A549 (cell line): ENCODE results near the gene MATR3. TPM values are rescaled to one million over a fixed set of nuclear protein-coding genes. Genes with fewer than 3 reads are reported as not detected.

Source experiments
- ATAC-seq, 2 experiments: fragments of 200-7000 bp in 1 of 2; fragments of >200 bp in 1 of 2; cut with Nextera tagmentation in 1 of 2; cut with Tn5 transposase in 1 of 2; 3 replicates each; pipeline versions ENCODE4 v1.8.0 to v1.9.1; 2018 to 2020; ENCODE audit warnings: mild to moderate bottlenecking in 1 of 2, moderate library complexity in 1 of 2
- CTCF ChIA-PET: fragments of 300-600 bp; sonication (Branson Sonifier 250); formaldehyde crosslinking; extraction: SDS; loops from one replicate; lab custom pipeline; 2021; ENCODE audit warnings: antibody characterized with exemption, inconsistent platforms; lab: Yijun Ruan, JAX
- POLR2A ChIA-PET: fragments of 350-600 bp; formaldehyde crosslinking; extraction: SDS; loops from one replicate; lab custom pipeline; 2021; ENCODE audit warnings: antibody characterized with exemption, inconsistent platforms; lab: Yijun Ruan, JAX
- DNase-seq, 2 experiments: peaks; one replicate each; pipeline versions ENCODE4 v3.0.0 to v3.0.0-alpha.2; 2011 to 2016; ENCODE audit warnings: low read depth in 1 of 2, low spot score in 1 of 2
- FAIRE-seq: peaks from 2 replicates; lab custom pipeline; 2011; peaks lifted over from hg19 to GRCh38; lab: Jason Lieb, UNC
- H3K27ac ChIP-seq, 2 experiments: fragments of >200 bp; sonication (Bioruptor Twin); formaldehyde crosslinking; 3 replicates each; pipeline ENCODE4 v1.5.1; 2016 to 2017
- H3K4me1 ChIP-seq: fragments of >200 bp; sonication (Bioruptor Twin); formaldehyde crosslinking; 3 replicates; pipeline ENCODE4 v1.6.1; 2016
- H3K4me2 ChIP-seq: fragments of >200 bp; sonication (Bioruptor Twin); formaldehyde crosslinking; 3 replicates; pipeline ENCODE4 v1.6.1; 2016
- H3K4me3 ChIP-seq: fragments of >200 bp; sonication (Bioruptor Twin); formaldehyde crosslinking; 3 replicates; pipeline ENCODE4 v1.5.1; 2016
- H3K9me3 ChIP-seq: fragments of >200 bp; sonication (Bioruptor Twin); formaldehyde crosslinking; 3 replicates; pipeline ENCODE4 v1.6.1; 2016
- BHLHE40 ChIP-seq: IDR thresholded peaks from 2 replicates; pipeline ENCODE4 v1.6.1; 2012; ENCODE audit warnings: low read depth, low read length, inconsistent platforms
- CBX2 ChIP-seq: fragments of 200-600 bp; sonication (generic); IDR thresholded peaks from 2 replicates; pipeline ENCODE4 v1.6.1; 2016; ENCODE audit warnings: low read depth, mild to moderate bottlenecking, borderline replicate concordance
- CEBPB ChIP-seq, 2 experiments: fragments of >200 bp in 1 of 2; sonication (Bioruptor Twin) in 1 of 2; formaldehyde crosslinking in 1 of 2; IDR thresholded peaks; 2 replicates each; pipeline ENCODE4 v1.6.1; 2012 to 2016
- CHD2 ChIP-seq: fragments of 150-350 bp; IDR thresholded peaks from 2 replicates; pipeline ENCODE4 v1.6.1; 2014; ENCODE audit warnings: low read length; ENCODE audit not compliant: partially characterized antibody
- EHF ChIP-seq: fragments of 250-450 bp; sonication (Bioruptor Pico); IDR thresholded peaks from 2 replicates; pipeline ENCODE4 v1.5.0; 2020; ENCODE audit warnings: mild to moderate bottlenecking
- EHMT2 ChIP-seq: fragments of 200-600 bp; sonication (generic); IDR thresholded peaks from 2 replicates; pipeline ENCODE4 v1.6.1; 2016; ENCODE audit warnings: antibody characterized with exemption, low read depth, mild to moderate bottlenecking, moderate library complexity
- ELK1 ChIP-seq: fragments of 150-350 bp; IDR thresholded peaks from 2 replicates; pipeline ENCODE4 v1.6.1; 2014; ENCODE audit warnings: low read depth, mild to moderate bottlenecking, low read length
- GATA3 ChIP-seq: IDR thresholded peaks from 2 replicates; pipeline ENCODE4 v1.6.1; 2012; ENCODE audit warnings: borderline replicate concordance
- HEYL ChIP-seq: fragments of 250-450 bp; sonication (Bioruptor Pico); IDR thresholded peaks from 2 replicates; pipeline ENCODE4 v1.8.0; 2021; ENCODE audit warnings: mild to moderate bottlenecking, moderate library complexity
- HMGXB4 ChIP-seq: fragments of 250-450 bp; sonication (Bioruptor Pico); IDR thresholded peaks from 2 replicates; pipeline ENCODE4 v1.5.0; 2021; ENCODE audit warnings: mild to moderate bottlenecking, moderate library complexity, borderline replicate concordance
- HOXA7 ChIP-seq: fragments of 250-450 bp; sonication (Bioruptor Pico); IDR thresholded peaks from 2 replicates; pipeline ENCODE4 v1.5.0; 2020; ENCODE audit warnings: mild to moderate bottlenecking, moderate library complexity
- HOXB13 ChIP-seq: fragments of 250-450 bp; sonication (Bioruptor Pico); IDR thresholded peaks from 2 replicates; pipeline ENCODE4 v1.5.0; 2020; ENCODE audit warnings: low read depth, mild to moderate bottlenecking, moderate library complexity
- HOXB5 ChIP-seq: fragments of 250-450 bp; sonication (Bioruptor Pico); IDR thresholded peaks from 2 replicates; pipeline ENCODE4 v1.5.0; 2020; ENCODE audit warnings: mild to moderate bottlenecking, moderate library complexity
- JUNB ChIP-seq: fragments of >200 bp; sonication (Bioruptor Twin); formaldehyde crosslinking; IDR thresholded peaks from 2 replicates; pipeline ENCODE4 v1.6.1; 2016
- KDM1A ChIP-seq: fragments of 200-600 bp; sonication (generic); IDR thresholded peaks from 2 replicates; pipeline ENCODE4 v1.6.1; 2016; ENCODE audit warnings: low read depth, mild to moderate bottlenecking
- KDM5A ChIP-seq: fragments of 200-600 bp; sonication (generic); IDR thresholded peaks from 2 replicates; pipeline ENCODE4 v1.6.1; 2016; ENCODE audit warnings: antibody characterized with exemption, mild to moderate bottlenecking
- MAFK ChIP-seq: fragments of 450-650 bp; IDR thresholded peaks from 2 replicates; pipeline ENCODE4 v1.6.1; 2014; ENCODE audit not compliant: partially characterized antibody
- MYC ChIP-seq: IDR thresholded peaks from 2 replicates; pipeline ENCODE4 v1.6.1; 2012; ENCODE audit warnings: mild to moderate bottlenecking, inconsistent platforms, low read length, improper control_type of control experiment, borderline replicate concordance
- NPAS2 ChIP-seq: fragments of 250-450 bp; sonication (Bioruptor Pico); IDR thresholded peaks from 2 replicates; pipeline ENCODE4 v1.8.0; 2022; ENCODE audit warnings: mild to moderate bottlenecking, moderate library complexity, borderline replicate concordance
- PBX3 ChIP-seq: IDR thresholded peaks from 2 replicates; pipeline ENCODE4 v1.6.1; 2012
- RARB ChIP-seq: fragments of 250-450 bp; sonication (Bioruptor Pico); IDR thresholded peaks from 2 replicates; pipeline ENCODE4 v1.8.0; 2021; ENCODE audit warnings: mild to moderate bottlenecking, moderate library complexity
- RCOR1 ChIP-seq: fragments of 150-350 bp; IDR thresholded peaks from 2 replicates; pipeline ENCODE4 v1.6.1; 2014; ENCODE audit warnings: antibody characterized with exemption, low read length, low read depth
- RNF2 ChIP-seq: fragments of 200-600 bp; sonication (generic); IDR thresholded peaks from 2 replicates; pipeline ENCODE4 v1.6.1; 2016; ENCODE audit warnings: low read depth, mild to moderate bottlenecking, antibody characterized with exemption, moderate library complexity, borderline replicate concordance
- SMC3 ChIP-seq: fragments of >200 bp; sonication (Bioruptor Twin); formaldehyde crosslinking; IDR thresholded peaks from 3 replicates; pipeline ENCODE4 v1.6.1; 2018; ENCODE audit warnings: inconsistent platforms
- SREBF2 ChIP-seq: fragments of 450-650 bp; IDR thresholded peaks from 2 replicates; pipeline ENCODE4 v1.6.1; 2014; ENCODE audit warnings: mild to moderate bottlenecking, moderate library complexity
- ZFP36 ChIP-seq: fragments of 450-650 bp; IDR thresholded peaks from 2 replicates; pipeline ENCODE4 v1.6.1; 2014; ENCODE audit warnings: borderline replicate concordance; ENCODE audit not compliant: partially characterized antibody
- ZSCAN20 ChIP-seq: fragments of 250-450 bp; sonication (Bioruptor Pico); IDR thresholded peaks from 2 replicates; pipeline ENCODE4 v1.8.0; 2022; ENCODE audit warnings: mild to moderate bottlenecking, moderate library complexity
- WGBS: methylation state at CpG from one replicate; pipeline ENCODE4 v1.1.6; 2017; ENCODE audit errors: missing lambda C conversion rate; 5-methylcytosine and 5-hydroxymethylcytosine counted together
- polyA plus RNA-seq, 4 experiments: library from polyadenylated mRNA; depleted of rRNA in 3 of 4; stranded (reverse); fragments of >200 nt; fragmentation: RNase III in 1 of 4; extraction: RNeasy Plus Mini Kit Qiagen cat#74134 plus additional on column Dnase treatment in 1 of 4; gene quantifications; 2 replicates in 3 of 4; 3 replicates in 1 of 4; pipeline ENCODE4 v1.2.3, GENCODE V29; 2011 to 2017

Gene MATR3
- polyA plus RNA-seq, 2 of the 4 experiments (the other 2 are of a cell fraction): 178 to 189 TPM

GRCh38 chr5:139272471-139273321 lies 20.8 kb upstream of the MATR3 start:
- peak overlapping the region; percentile 80; the same call in 1 of the 3 replicates for H3K4me3 ChIP-seq
- no peak for TF ChIP-seq HMGXB4
- no peak for TF ChIP-seq SREBF2
- no peak for TF ChIP-seq CHD2
- no peak for TF ChIP-seq NPAS2 (CRISPR knock-in tag)
- no peak for TF ChIP-seq KDM1A
- TF ChIP-seq MAFK: no peak
- no peak for TF ChIP-seq RCOR1
- TF ChIP-seq HEYL (CRISPR knock-in tag): no peak
- TF ChIP-seq RARB (CRISPR knock-in tag): no peak
- TF ChIP-seq JUNB: no peak
- no peak for TF ChIP-seq CBX2
- TF ChIP-seq HOXA7 (CRISPR knock-in tag): no peak
- TF ChIP-seq BHLHE40: no peak
- TF ChIP-seq KDM5A: no peak
- TF ChIP-seq HOXB5 (CRISPR knock-in tag): no peak
- no peak for TF ChIP-seq SMC3
- TF ChIP-seq HOXB13 (CRISPR knock-in tag): no peak
- TF ChIP-seq MYC: no peak
- TF ChIP-seq EHMT2: no peak
- TF ChIP-seq, all 56 proteins: peak for 0
- no peak for FAIRE-seq
- Histone ChIP-seq H3K9me3 (no peaks in the 10 kb centered on the region), H3K27ac (peak overlapping the region; percentile 94 to 97), H3K4me1 (peaks cover 52% of the 10 kb centered on the region), H3K4me2 (peak overlapping the region; percentile 97)
- ChIA-PET CTCF (interaction anchor here (0.6 to 4.6 kb wide), 10 partner anchors 8 to 693 kb away, joined by 3 to 25 read pairs (median 3); partner anchors contain the start of gene MATR3), POLR2A (interaction anchor here (2.3 to 2.4 kb wide), 3 partner anchors 21 to 697 kb away, joined by 7 to 18 read pairs (median 10); partner anchors contain the start of genes HSPA9, MATR3 and SIL1)
- 86% methylated on average over 6 of the region's 6 CpGs for WGBS
- DNase-seq: no peak
- ATAC-seq: no peak

- POLR2A ChIA-PET: interaction anchor here (2.3 to 2.4 kb wide), 3 partner anchors 21 to 698 kb away, joined by 7 to 18 read pairs (median 10); partner anchors contain the start of genes HSPA9, MATR3 and SIL1
- CTCF ChIA-PET: interaction anchor here (0.8 to 4.6 kb wide), 4 partner anchors 12 to 631 kb away, joined by 3 to 25 read pairs (median 4); partner anchors contain the start of gene MATR3
- ATAC-seq: peak; percentile 52 to 68
- Histone ChIP-seq H3K9me3 (no peaks in the 10 kb centered on the region), H3K4me3 (peak overlapping the region; percentile 80), H3K4me2 (peak overlapping the region; percentile 97), H3K4me1 (peaks cover 57% of the 10 kb centered on the region), H3K27ac (peak overlapping the region; percentile 94 to 97)
- FAIRE-seq: no peak
- peak; percentile 37 to 43 for DNase-seq
- WGBS: 14% methylated on average over 3 of the region's 3 CpGs
- no peak for TF ChIP-seq ZFP36
- TF ChIP-seq CEBPB (IDR thresholded peaks at IDR 0.05): no peak
- TF ChIP-seq RARB (CRISPR knock-in tag): no peak
- no peak for TF ChIP-seq RNF2
- TF ChIP-seq ELK1: no peak
- TF ChIP-seq HOXA7 (CRISPR knock-in tag): no peak
- TF ChIP-seq PBX3: no peak
- TF ChIP-seq GATA3: no peak
- no peak for TF ChIP-seq HOXB5 (CRISPR knock-in tag)
- TF ChIP-seq ZSCAN20 (CRISPR knock-in tag): no peak
- TF ChIP-seq EHF (CRISPR knock-in tag): no peak
Observed at GRCh38 chr5:139273322-139273571, 20.3 kb upstream of the MATR3 start.
